ENCODE data around the gene CLK2. TPM values are rescaled to one million over a fixed set of nuclear protein-coding genes. Genes with fewer than 3 reads are reported as not detected.
A peak's percentile ranks its signal among the peaks of the same experiment; 100 is the strongest.

Gene CLK2
- total and polyA plus RNA-seq, 5 donors = 19.4 to 26.2 (median 21.8) TPM

DNA sequence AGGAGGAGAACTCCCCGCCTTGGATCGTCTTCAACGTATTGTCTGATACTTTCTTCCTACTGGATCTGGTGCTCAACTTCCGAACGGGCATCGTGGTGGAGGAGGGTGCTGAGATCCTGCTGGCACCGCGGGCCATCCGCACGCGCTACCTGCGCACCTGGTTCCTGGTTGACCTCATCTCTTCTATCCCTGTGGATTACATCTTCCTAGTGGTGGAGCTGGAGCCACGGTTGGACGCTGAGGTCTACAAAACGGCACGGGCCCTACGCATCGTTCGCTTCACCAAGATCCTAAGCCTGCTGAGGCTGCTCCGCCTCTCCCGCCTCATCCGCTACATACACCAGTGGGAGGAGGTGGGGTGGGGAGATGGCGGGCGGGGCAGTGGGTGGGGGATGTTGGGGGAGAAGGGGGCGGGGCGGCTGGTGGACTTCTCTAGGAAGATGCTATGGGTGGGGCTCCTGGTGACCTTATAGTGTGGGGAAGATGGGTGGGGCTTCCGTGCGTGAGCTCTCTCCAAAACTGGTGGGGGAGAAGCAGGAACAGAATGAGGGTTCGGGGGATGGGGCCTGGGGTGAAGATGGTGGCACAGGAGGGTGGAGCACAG lies 9.3 kb upstream of the CLK2 start:
- WGBS = 94% methylated on average over 29 of the region's 29 CpGs
- intact Hi-C loops (cut with DNase I) = loop anchor here in 1 of 4 donors (10.0 kb wide), 1 partner anchor 312 kb away; no protein-coding TSS in a partner anchor
- H3K27me3 ChIP-seq (ENCODE audit: control insufficient read depth, insufficient read depth) = no peaks in the 10 kb centered on the region
- no peak for DNase-seq
- H3K4me3 ChIP-seq (ENCODE audit: low read length) = no peak overlapping the region
- no peaks in the 10 kb centered on the region for H3K4me1 ChIP-seq (ENCODE audit: control insufficient read depth, insufficient read depth, low read length)
- H3K27ac ChIP-seq (ENCODE audit: low read length) = no peak overlapping the region
- no peaks in the 10 kb centered on the region for H3K9me3 ChIP-seq (ENCODE audit: control insufficient read depth, low read length)
- no peak for ATAC-seq

GRCh38 chr1:155279268-155279667 lies 6.0 kb upstream of the CLK2 start:
- intact Hi-C loops (cut with DNase I) = loop anchor here (5.0 kb wide), 1 partner anchor 43 kb away; the partner anchor contains the start of gene RUSC1 (in 4 of the 4)
- Histone ChIP-seq H3K4me1 (ENCODE audit: control insufficient read depth, insufficient read depth, low read length) (no peaks in the 10 kb centered on the region), H3K9me3 (ENCODE audit: control insufficient read depth, low read length) (no peaks in the 10 kb centered on the region), H3K27me3 (ENCODE audit: control insufficient read depth, insufficient read depth) (no peaks in the 10 kb centered on the region), H3K4me3 (ENCODE audit: low read length) (no peak overlapping the region), H3K27ac (ENCODE audit: low read length) (no peak overlapping the region)
- 80% methylated on average over 2 of the region's 2 CpGs for WGBS
- ATAC-seq = no peak
- no peak for DNase-seq

- no peaks in the 10 kb centered on the region for H3K4me1 ChIP-seq (ENCODE audit: control insufficient read depth, insufficient read depth, low read length)
- H3K27me3 ChIP-seq (ENCODE audit: control insufficient read depth, insufficient read depth) = no peaks in the 10 kb centered on the region
- DNase-seq = no peak
- intact Hi-C loops (cut with DNase I) = loop anchor here (5.0 kb wide), 1 partner anchor 44 kb away; the partner anchor contains the start of gene RUSC1 (in 4 of the 4)
- no peak overlapping the region for H3K4me3 ChIP-seq (ENCODE audit: low read length)
- H3K9me3 ChIP-seq (ENCODE audit: control insufficient read depth, low read length) = no peaks in the 10 kb centered on the region
- no peak overlapping the region for H3K27ac ChIP-seq (ENCODE audit: low read length)
- no peak for ATAC-seq
- 59% methylated on average over 10 of the region's 10 CpGs for WGBS
Observed at GRCh38 chr1:155278689-155279160, 5.4 kb upstream of the CLK2 start.

- intact Hi-C loops (cut with DNase I) = loop anchor here (5.0 kb wide), 1 partner anchor 44 kb away; the partner anchor contains the start of gene RUSC1 (in 4 of the 4)
- ATAC-seq (peak; percentile 7 to 13), DNase-seq (peak; percentile 59 to 83 (median 82))
- no peaks in the 10 kb centered on the region for H3K4me1 ChIP-seq (ENCODE audit: control insufficient read depth, insufficient read depth, low read length)
- peak overlapping the region; percentile 62 for H3K4me3 ChIP-seq (ENCODE audit: low read length)
- WGBS = 1% methylated on average over 29 of the region's 29 CpGs
- no peaks in the 10 kb centered on the region for H3K9me3 ChIP-seq (ENCODE audit: control insufficient read depth, low read length)
- no peak overlapping the region for H3K27ac ChIP-seq (ENCODE audit: low read length)
- no peaks in the 10 kb centered on the region for H3K27me3 ChIP-seq (ENCODE audit: control insufficient read depth, insufficient read depth)
Observed at GRCh38 chr1:155277902-155278688, 4.8 kb upstream of the CLK2 start.

- peak; percentile 86 to 91 for ATAC-seq
- WGBS = 1% methylated on average over 68 of the region's 68 CpGs
Observed at GRCh38 chr1:155277070-155277901, 4.0 kb upstream of the CLK2 start, which contains the start of gene HCN3. TSS of gene HCN3 (plus strand) at chr1:155277463. CDS start at chr1:155277591, 128 bp downstream.

DNA sequence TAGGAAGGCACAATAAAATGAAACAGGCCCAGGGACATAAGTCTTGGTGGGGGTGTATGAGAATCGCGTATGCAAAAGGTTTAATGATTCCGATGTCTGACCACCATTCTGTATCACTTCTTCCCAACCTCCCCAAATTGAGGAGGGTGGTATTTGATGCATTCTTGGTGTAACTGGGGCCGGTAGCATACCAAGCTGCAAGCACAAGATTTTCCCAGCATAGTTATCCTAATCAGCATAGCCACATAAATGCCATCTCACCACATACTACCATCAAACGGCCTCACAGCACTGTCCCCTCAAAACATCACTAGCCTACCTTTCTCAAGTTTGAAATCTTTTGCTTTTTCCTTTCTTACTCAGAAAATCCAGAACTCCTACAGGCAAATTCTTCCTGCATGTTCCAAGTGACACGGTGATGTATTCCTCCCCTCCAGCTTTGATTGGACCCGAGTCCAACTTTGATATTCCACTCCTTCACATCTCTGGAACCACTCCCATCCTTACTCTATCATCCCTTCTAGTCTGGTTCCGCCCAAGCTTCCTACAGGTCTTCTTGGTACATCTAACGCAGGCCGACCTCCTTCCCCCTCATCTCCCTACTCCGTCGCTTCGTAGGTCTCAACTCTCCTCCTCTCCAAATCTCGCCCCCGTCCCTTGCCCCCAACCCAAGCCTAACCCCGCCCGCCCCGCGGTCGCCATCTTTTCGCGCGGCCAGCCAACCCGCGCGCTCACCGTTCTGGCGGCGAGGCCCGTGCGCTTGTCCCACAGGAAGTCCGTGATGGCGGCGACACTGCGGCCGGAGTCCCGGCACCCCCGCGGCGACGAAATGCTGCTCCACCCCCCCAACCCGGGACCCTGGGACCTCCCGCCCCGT lies 600 bp downstream of the CLK2 start:
- no peaks in the 10 kb centered on the region for H3K27me3 ChIP-seq (ENCODE audit: control insufficient read depth, insufficient read depth)
- WGBS = 4% methylated on average over 44 of the region's 44 CpGs
- peak overlapping the region; percentile 64 for H3K27ac ChIP-seq (ENCODE audit: low read length)
- H3K4me3 ChIP-seq (ENCODE audit: low read length) = peak overlapping the region; percentile 62
- intact Hi-C loops (cut with DNase I) = no loop called here
- H3K4me1 ChIP-seq (ENCODE audit: control insufficient read depth, insufficient read depth, low read length) = no peaks in the 10 kb centered on the region
- peak; percentile 51 to 61 for ATAC-seq
- no peaks in the 10 kb centered on the region for H3K9me3 ChIP-seq (ENCODE audit: control insufficient read depth, low read length)
- no peak for DNase-seq

More at GRCh38 chr1:155277070-155277901, 4.0 kb upstream of the CLK2 start, which contains the start of gene HCN3:
- intact Hi-C loops (cut with DNase I) = loop anchor here (5.0 kb wide), 1 partner anchor 45 kb away; the partner anchor contains the start of gene RUSC1 (in 4 of the 4)
- no peaks in the 10 kb centered on the region for H3K27me3 ChIP-seq (ENCODE audit: control insufficient read depth, insufficient read depth)
- peak within 1 kb of the TSS; percentile 6 for H3K27ac ChIP-seq (ENCODE audit: low read length)
- H3K4me1 ChIP-seq (ENCODE audit: control insufficient read depth, insufficient read depth, low read length) = no peaks in the 10 kb centered on the region
- DNase-seq = peak; percentile 98 to 99 (median 99)
- no peaks in the 10 kb centered on the region for H3K9me3 ChIP-seq (ENCODE audit: control insufficient read depth, low read length)
- H3K4me3 ChIP-seq (ENCODE audit: low read length) = peak within 1 kb of the TSS; percentile 62

- intact Hi-C loops (cut with DNase I) = loop anchor here in 1 of 4 donors (10.0 kb wide), 1 partner anchor 245 kb away; no protein-coding TSS in a partner anchor
- 92% methylated on average over 21 of the region's 21 CpGs for WGBS
- ATAC-seq = no peak
- DNase-seq = no peak
- Histone ChIP-seq H3K4me3 (ENCODE audit: low read length) (no peak overlapping the region), H3K27ac (ENCODE audit: low read length) (no peak overlapping the region), H3K4me1 (ENCODE audit: control insufficient read depth, insufficient read depth, low read length) (no peaks in the 10 kb centered on the region), H3K9me3 (ENCODE audit: control insufficient read depth, low read length) (no peaks in the 10 kb centered on the region), H3K27me3 (ENCODE audit: control insufficient read depth, insufficient read depth) (no peaks in the 10 kb centered on the region)
Observed at GRCh38 chr1:155269381-155269780, 3.9 kb downstream of the CLK2 start.

DNA sequence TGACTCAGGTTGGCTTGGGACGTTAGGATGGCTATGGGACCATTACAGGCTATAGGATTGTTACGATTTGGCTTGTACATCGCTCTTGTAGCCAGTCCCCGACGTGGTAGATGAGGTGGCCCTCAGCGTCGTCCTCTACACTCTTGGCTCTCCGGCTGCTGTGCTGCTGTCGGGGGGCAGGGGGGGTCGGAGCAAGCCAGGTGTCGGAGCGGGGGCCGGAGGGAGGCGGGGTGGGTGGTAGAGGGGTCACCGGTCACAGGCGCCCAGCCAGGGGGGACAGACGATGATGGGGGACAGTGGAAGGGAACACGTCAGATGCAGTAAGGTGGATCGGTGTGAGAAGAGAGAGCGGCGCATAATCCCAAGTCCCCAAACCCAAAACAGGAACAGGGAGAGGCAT lies 4.7 kb downstream of the CLK2 start:
- WGBS = 89% methylated on average over 21 of the region's 21 CpGs
- Histone ChIP-seq H3K27ac (ENCODE audit: low read length) (no peak overlapping the region), H3K4me1 (ENCODE audit: control insufficient read depth, insufficient read depth, low read length) (no peaks in the 10 kb centered on the region), H3K4me3 (ENCODE audit: low read length) (no peak overlapping the region), H3K9me3 (ENCODE audit: control insufficient read depth, low read length) (no peaks in the 10 kb centered on the region), H3K27me3 (ENCODE audit: control insufficient read depth, insufficient read depth) (no peaks in the 10 kb centered on the region)
- no peak for DNase-seq
- intact Hi-C loops (cut with DNase I) = loop anchor here in 1 of 4 donors (10.0 kb wide), 1 partner anchor 246 kb away; no protein-coding TSS in a partner anchor
- ATAC-seq = no peak

DNA sequence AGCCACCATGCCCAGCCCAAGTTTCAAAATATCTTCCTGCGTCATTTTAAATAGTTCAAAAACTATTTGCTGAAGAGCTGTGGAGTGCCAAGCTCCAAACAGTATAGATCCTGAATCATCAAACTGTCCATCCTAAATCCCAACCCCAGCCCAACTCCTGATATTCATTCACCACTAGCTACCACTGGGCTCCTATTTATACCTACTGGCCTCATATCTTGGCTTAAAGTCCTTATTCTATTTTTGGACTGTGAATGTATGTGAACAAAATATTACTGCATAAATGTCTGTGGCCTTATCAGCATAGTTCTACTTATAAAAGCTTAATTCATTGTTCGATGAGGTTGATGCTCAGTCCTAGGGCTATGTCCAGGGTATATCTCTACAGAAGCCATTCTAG lies 5.9 kb downstream of the CLK2 start:
- DNase-seq (no peak), ATAC-seq (no peak)
- Histone ChIP-seq H3K4me3 (ENCODE audit: low read length) (no peak overlapping the region), H3K4me1 (ENCODE audit: control insufficient read depth, insufficient read depth, low read length) (peaks cover 2% of the 10 kb centered on the region), H3K27me3 (ENCODE audit: control insufficient read depth, insufficient read depth) (no peaks in the 10 kb centered on the region), H3K9me3 (ENCODE audit: control insufficient read depth, low read length) (no peaks in the 10 kb centered on the region), H3K27ac (ENCODE audit: low read length) (peak overlapping the region; percentile 8)
- intact Hi-C loops (cut with DNase I) = loop anchor here in 1 of 4 donors (10.0 kb wide), 1 partner anchor 247 kb away; no protein-coding TSS in a partner anchor
- 75% methylated on average over 2 of the region's 2 CpGs for WGBS

All from right cardiac atrium (tissue), 5 donors.